Superior temporal gyrus (tissue), 1 donor: ENCODE results near the gene DIP2C.

Source experiments
- DNase-seq: peaks from one replicate; pipeline ENCODE4 v3.0.0-alpha.2; 2016; ENCODE audit errors: extremely low spot score

The DIP2C gene

GRCh38 chr10:575402-576129 is 113.9 kb downstream of the DIP2C start:
- DNase-seq: no peak

- DNase-seq: no peak
Measured at GRCh38 chr10:572696-573095, 116.8 kb downstream of the DIP2C start.

- DNase-seq: no peak
Measured at GRCh38 chr10:571688-572451, 117.6 kb downstream of the DIP2C start.

- no peak for DNase-seq
Measured at GRCh38 chr10:571166-571565, 118.3 kb downstream of the DIP2C start.

GRCh38 chr10:570628-571163 is 118.8 kb downstream of the DIP2C start:
- DNase-seq: no peak

GRCh38 chr10:569961-570627 is 119.4 kb downstream of the DIP2C start:
- DNase-seq: no peak

GRCh38 chr10:568848-569247 is 120.6 kb downstream of the DIP2C start:
- DNase-seq: no peak

- DNase-seq: no peak
Measured at GRCh38 chr10:567869-568268, 121.6 kb downstream of the DIP2C start.

- DNase-seq: no peak
Measured at GRCh38 chr10:566241-566885, 123.1 kb downstream of the DIP2C start.

- no peak for DNase-seq
Measured at GRCh38 chr10:565676-566075, 123.8 kb downstream of the DIP2C start.

- DNase-seq: no peak
Measured at GRCh38 chr10:565146-565545, 124.3 kb downstream of the DIP2C start.

GRCh38 chr10:563827-564226 is 125.6 kb downstream of the DIP2C start:
- DNase-seq: no peak

- DNase-seq: no peak
Measured at GRCh38 chr10:562142-562541, 127.3 kb downstream of the DIP2C start.

GRCh38 chr10:561721-562120 is 127.7 kb downstream of the DIP2C start:
- DNase-seq: no peak

- DNase-seq: no peak
Measured at GRCh38 chr10:560314-560992, 129.0 kb downstream of the DIP2C start.

- DNase-seq: no peak
Measured at GRCh38 chr10:559767-560047, 129.8 kb downstream of the DIP2C start.

GRCh38 chr10:558891-559766 is 130.3 kb downstream of the DIP2C start:
- DNase-seq: no peak

GRCh38 chr10:558364-558763 is 131.1 kb downstream of the DIP2C start:
- no peak for DNase-seq

- DNase-seq: no peak
Measured at GRCh38 chr10:557792-558328, 131.6 kb downstream of the DIP2C start.

- DNase-seq: no peak
Measured at GRCh38 chr10:556971-557637, 132.4 kb downstream of the DIP2C start.
